KMS-11 (cell line): ENCODE results near the gene NBEA.
A peak's percentile ranks its signal among the peaks of the same experiment; 100 is the strongest.

Experiments
- H2AFZ ChIP-seq: fragments of 200-600 bp; sonication (generic); 2 replicates; pipeline ENCODE4 v1.6.1; 2016; ENCODE audit warnings: antibody characterized with exemption, mixed run types, low read depth
- H3K27ac ChIP-seq: fragments of 200-600 bp; sonication (generic); 2 replicates; pipeline ENCODE4 v1.6.1; 2016; ENCODE audit warnings: mild to moderate bottlenecking, mixed run types
- H3K27me3 ChIP-seq: fragments of 200-600 bp; sonication (generic); 2 replicates; pipeline ENCODE4 v1.6.1; 2017; ENCODE audit warnings: mild to moderate bottlenecking, low read depth, mixed run types, moderate library complexity; ENCODE audit not compliant: insufficient read depth
- H3K36me3 ChIP-seq: fragments of 200-600 bp; sonication (generic); 2 replicates; pipeline ENCODE4 v1.6.1; 2017; ENCODE audit warnings: mild to moderate bottlenecking, mixed run types; ENCODE audit not compliant: insufficient read depth
- H3K4me1 ChIP-seq: fragments of 200-600 bp; sonication (generic); 2 replicates; pipeline ENCODE4 v1.6.1; 2016; ENCODE audit warnings: mild to moderate bottlenecking, low read depth, mixed run types; ENCODE audit not compliant: poor library complexity, severe bottlenecking
- H3K4me2 ChIP-seq: fragments of 200-600 bp; sonication (generic); 2 replicates; pipeline ENCODE4 v1.7.0; 2016; ENCODE audit warnings: mild to moderate bottlenecking, mixed run types
- H3K4me3 ChIP-seq: fragments of 200-600 bp; sonication (generic); IDR thresholded peaks from 2 replicates; pipeline ENCODE4 v1.6.1; 2017; ENCODE audit warnings: low read depth, low read length, mixed read lengths; ENCODE audit not compliant: insufficient read depth
- H3K79me2 ChIP-seq: fragments of 200-600 bp; sonication (generic); 2 replicates; pipeline ENCODE4 v1.6.1; 2016; ENCODE audit warnings: low read depth, mixed run types; ENCODE audit not compliant: insufficient read depth
- H3K9ac ChIP-seq: fragments of 200-600 bp; sonication (generic); 2 replicates; pipeline ENCODE4 v1.6.1; 2016; ENCODE audit warnings: mild to moderate bottlenecking, mixed run types
- H4K20me1 ChIP-seq: fragments of 200-600 bp; sonication (generic); 2 replicates; pipeline ENCODE4 v1.6.1; 2016; ENCODE audit warnings: mild to moderate bottlenecking, mixed run types; ENCODE audit not compliant: insufficient read depth
- CTCF ChIP-seq: fragments of 200-600 bp; sonication (generic); conservative IDR thresholded peaks from 2 replicates; pipeline ENCODE4 v1.6.1; 2017; ENCODE audit warnings: low read depth, mild to moderate bottlenecking, antibody characterized with exemption, low read length, moderate library complexity, mixed read lengths

The NBEA gene

GRCh38 chr13:35163674-35164073 lies 221.6 kb downstream of the NBEA start:
- Histone ChIP-seq H3K4me3 (no peak overlapping the region), H3K9ac (no peak overlapping the region), H3K4me1 (peaks cover 24% of the 10 kb centered on the region), H3K27me3 (no peaks in the 10 kb centered on the region), H3K79me2 (no peaks in the 10 kb centered on the region), H3K4me2 (no peak overlapping the region), H3K36me3 (no peaks in the 10 kb centered on the region), H4K20me1 (no peaks in the 10 kb centered on the region), H3K27ac (no peak overlapping the region), H2AFZ (no peak overlapping the region)
- no peak for TF ChIP-seq CTCF

GRCh38 chr13:35164324-35164932 lies 222.4 kb downstream of the NBEA start:
- Histone ChIP-seq H2AFZ (no peak overlapping the region), H3K27me3 (no peaks in the 10 kb centered on the region), H3K27ac (no peak overlapping the region), H4K20me1 (no peaks in the 10 kb centered on the region), H3K4me2 (no peak overlapping the region), H3K4me1 (peaks cover 30% of the 10 kb centered on the region), H3K4me3 (no peak overlapping the region), H3K79me2 (no peaks in the 10 kb centered on the region), H3K36me3 (no peaks in the 10 kb centered on the region), H3K9ac (no peak overlapping the region)
- peak; percentile 64 for TF ChIP-seq CTCF

GRCh38 chr13:35165205-35165604 lies 223.1 kb downstream of the NBEA start:
- H3K4me3 ChIP-seq, result no peak overlapping the region
- no peak for TF ChIP-seq CTCF
- H4K20me1 ChIP-seq, result no peaks in the 10 kb centered on the region
- no peaks in the 10 kb centered on the region for H3K27me3 ChIP-seq
- H3K36me3 ChIP-seq, result no peaks in the 10 kb centered on the region
- no peak overlapping the region for H2AFZ ChIP-seq
- H3K9ac ChIP-seq, result no peak overlapping the region
- H3K79me2 ChIP-seq, result no peaks in the 10 kb centered on the region
- H3K27ac ChIP-seq, result no peak overlapping the region
- H3K4me1 ChIP-seq, result peaks cover 30% of the 10 kb centered on the region
- no peak overlapping the region for H3K4me2 ChIP-seq

GRCh38 chr13:35179494-35179893 lies 237.4 kb downstream of the NBEA start:
- Histone ChIP-seq H3K27me3 (no peaks in the 10 kb centered on the region), H3K27ac (no peak overlapping the region), H3K4me3 (no peak overlapping the region), H3K4me1 (no peaks in the 10 kb centered on the region), H3K79me2 (no peaks in the 10 kb centered on the region), H3K36me3 (no peaks in the 10 kb centered on the region), H3K4me2 (no peak overlapping the region), H2AFZ (no peak overlapping the region), H3K9ac (no peak overlapping the region), H4K20me1 (no peaks in the 10 kb centered on the region)
- no peak for TF ChIP-seq CTCF
